HepG2 (cell line): Measurements from ENCODE around the gene ABCG5.

Source experiments
- CBX5 ChIP-seq: sonication (generic); formaldehyde crosslinking; IDR thresholded peaks from 2 replicates; pipeline ENCODE4 v1.4.0; 2020; ENCODE audit warnings: missing genetic modification reagents, borderline replicate concordance
- CTCF ChIP-seq: sonication (generic); formaldehyde crosslinking; IDR thresholded peaks from 2 replicates; pipeline ENCODE4 v1.5.0; 2020; ENCODE audit warnings: mild to moderate bottlenecking, missing genetic modification reagents, moderate library complexity
- EZH2 ChIP-seq: conservative IDR thresholded peaks from 2 replicates; pipeline ENCODE4 v1.6.1; 2012; ENCODE audit warnings: mild to moderate bottlenecking, low read depth, low read length, moderate library complexity
- HDAC6 ChIP-seq: fragments of 200-600 bp; sonication (generic); IDR thresholded peaks from 2 replicates; pipeline ENCODE4 v1.7.0; 2017; ENCODE audit warnings: mild to moderate bottlenecking, antibody characterized with exemption, low read length, low read depth
- KDM5A ChIP-seq: fragments of 200-600 bp; sonication (generic); IDR thresholded peaks from 2 replicates; pipeline ENCODE4 v1.7.0; 2018; ENCODE audit warnings: antibody characterized with exemption, mild to moderate bottlenecking, low read length, borderline replicate concordance
- POLR2A ChIP-seq, 2 experiments: IDR thresholded peaks; 2 replicates each; pipeline ENCODE4 v1.6.1; 2011; ENCODE audit warnings: low read depth in 2 of 2, low read length in 2 of 2, mild to moderate bottlenecking in 1 of 2, moderate library complexity in 1 of 2; ENCODE audit not compliant: insufficient read depth in 1 of 2
- RFXANK ChIP-seq: IDR thresholded peaks from 2 replicates; pipeline ENCODE4 v1.6.1; 2016
- ZBTB7B ChIP-seq: sonication (generic); formaldehyde crosslinking; IDR thresholded peaks from 2 replicates; pipeline ENCODE4 v1.4.0; 2020; ENCODE audit warnings: missing genetic modification reagents
- ZNF292 ChIP-seq: sonication (generic); formaldehyde crosslinking; IDR thresholded peaks from 2 replicates; pipeline ENCODE4 v1.8.1; 2022; ENCODE audit warnings: mild to moderate bottlenecking, low read depth, missing genetic modification reagents, borderline replicate concordance
- ZNF460 ChIP-seq: sonication (generic); formaldehyde crosslinking; IDR thresholded peaks from 2 replicates; pipeline ENCODE4 v1.5.1; 2020; ENCODE audit warnings: missing genetic modification reagents, mild to moderate bottlenecking, borderline replicate concordance
- TF ChIP-seq, protein P1 (sequence below): sonication (generic); formaldehyde crosslinking; IDR thresholded peaks from 2 replicates; pipeline ENCODE4 v1.4.0; 2020; ENCODE audit warnings: missing genetic modification reagents, mild to moderate bottlenecking, borderline replicate concordance

DNA sequence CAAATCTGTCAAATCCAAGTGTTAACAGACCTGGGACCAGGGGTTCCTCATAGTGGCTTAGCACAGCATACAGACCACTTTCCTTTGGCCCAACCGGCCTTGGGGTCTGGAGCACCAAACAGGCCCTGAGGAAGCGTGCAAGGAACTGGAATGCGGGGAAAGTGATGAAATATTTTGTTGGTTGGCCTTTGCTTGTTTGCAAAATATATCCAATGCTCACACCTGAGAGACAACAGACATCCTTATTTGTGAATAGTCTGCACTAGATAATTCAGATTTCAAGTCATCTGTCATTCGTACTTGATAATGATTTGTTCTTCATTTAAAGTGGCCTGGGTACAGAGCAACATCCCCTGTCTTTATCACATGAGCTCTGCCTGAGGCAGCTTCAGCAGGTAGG, 43.7 kb upstream of the ABCG5 start:
- TF ChIP-seq ZBTB7B (CRISPR knock-in tag) (no peak), ZNF460 (CRISPR knock-in tag) (no peak), HDAC6 (no peak), CBX5 (CRISPR knock-in tag) (no peak), ZNF292 (CRISPR knock-in tag) (0 out of 2 replicates have a peak, but pooled peaks have one; percentile 14), CTCF (CRISPR knock-in tag) (no peak), KDM5A (no peak), RFXANK (CRISPR knock-in tag) (no peak), EZH2 (no peak), POLR2A (IDR thresholded peaks at IDR 0.05; ENCODE audit: insufficient read depth in 1 of 2, low read depth in 2 of 2, low read length in 2 of 2) (0 out of 4 replicates have a peak, but pooled peaks of 1 of the 2 experiments have one; percentile 13)
- TF ChIP-seq, protein P1, sequence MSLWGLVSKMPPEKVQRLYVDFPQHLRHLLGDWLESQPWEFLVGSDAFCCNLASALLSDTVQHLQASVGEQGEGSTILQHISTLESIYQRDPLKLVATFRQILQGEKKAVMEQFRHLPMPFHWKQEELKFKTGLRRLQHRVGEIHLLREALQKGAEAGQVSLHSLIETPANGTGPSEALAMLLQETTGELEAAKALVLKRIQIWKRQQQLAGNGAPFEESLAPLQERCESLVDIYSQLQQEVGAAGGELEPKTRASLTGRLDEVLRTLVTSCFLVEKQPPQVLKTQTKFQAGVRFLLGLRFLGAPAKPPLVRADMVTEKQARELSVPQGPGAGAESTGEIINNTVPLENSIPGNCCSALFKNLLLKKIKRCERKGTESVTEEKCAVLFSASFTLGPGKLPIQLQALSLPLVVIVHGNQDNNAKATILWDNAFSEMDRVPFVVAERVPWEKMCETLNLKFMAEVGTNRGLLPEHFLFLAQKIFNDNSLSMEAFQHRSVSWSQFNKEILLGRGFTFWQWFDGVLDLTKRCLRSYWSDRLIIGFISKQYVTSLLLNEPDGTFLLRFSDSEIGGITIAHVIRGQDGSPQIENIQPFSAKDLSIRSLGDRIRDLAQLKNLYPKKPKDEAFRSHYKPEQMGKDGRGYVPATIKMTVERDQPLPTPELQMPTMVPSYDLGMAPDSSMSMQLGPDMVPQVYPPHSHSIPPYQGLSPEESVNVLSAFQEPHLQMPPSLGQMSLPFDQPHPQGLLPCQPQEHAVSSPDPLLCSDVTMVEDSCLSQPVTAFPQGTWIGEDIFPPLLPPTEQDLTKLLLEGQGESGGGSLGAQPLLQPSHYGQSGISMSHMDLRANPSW: no peak
